ENCODE data around the gene CTIF. TPM values are rescaled to one million over a fixed set of nuclear protein-coding genes. Genes with fewer than 3 reads are reported as not detected.

CTIF gene
- total and polyA plus RNA-seq, 4 donors, result 10.6 to 26.7 (median 12.3) TPM

- no peak for TF ChIP-seq HNF4A (conservative IDR thresholded peaks at IDR 0.05)
- no peak for TF ChIP-seq RAD21 (IDR thresholded peaks at IDR 0.05)
- TF ChIP-seq ATF3 (IDR thresholded peaks at IDR 0.05), result no peak
- TF ChIP-seq REST (IDR thresholded peaks at IDR 0.05), result no peak
- TF ChIP-seq FOXA2 (IDR thresholded peaks at IDR 0.05), result no peak
- TF ChIP-seq FOXA1 (IDR thresholded peaks at IDR 0.05), result no peak
- no peak for TF ChIP-seq ZBTB33 (IDR thresholded peaks at IDR 0.05)
- no peak for TF ChIP-seq RXRA (IDR thresholded peaks at IDR 0.05)
- TF ChIP-seq MAX (IDR thresholded peaks at IDR 0.05), result no peak
- no peak for TF ChIP-seq TAF1 (conservative IDR thresholded peaks at IDR 0.05)
- no peak for TF ChIP-seq YY1 (IDR thresholded peaks at IDR 0.05)
- no peak for TF ChIP-seq NR2F2 (IDR thresholded peaks at IDR 0.05)
- no peak for TF ChIP-seq CTCF (IDR thresholded peaks at IDR 0.05; ENCODE audit: low read depth, low read length, missing input control)
- no peak for TF ChIP-seq JUND (IDR thresholded peaks at IDR 0.05)
- no peak for TF ChIP-seq HNF4G (IDR thresholded peaks at IDR 0.05)
- TF ChIP-seq SP1 (IDR thresholded peaks at IDR 0.05), result no peak
- TF ChIP-seq GABPA (IDR thresholded peaks at IDR 0.05 in 1 of 2, conservative IDR thresholded peaks at IDR 0.05 in 1 of 2), result no peak
- TF ChIP-seq EGR1 (IDR thresholded peaks at IDR 0.05; ENCODE audit: low read depth in 2 of 2), result no peak
These were observed 74.1 kb downstream of the CTIF start for GRCh38 chr18:48612917-48613316.

More at GRCh38 chr18:48612917-48613316, 74.1 kb downstream of the CTIF start:
- Histone ChIP-seq H3K9me3 (ENCODE audit: control insufficient read depth in 4 of 4, low read length in 3 of 4) (no peaks in the 10 kb centered on the region), H3K9ac (ENCODE audit: low read depth in 1 of 2, low read length in 2 of 2) (no peak overlapping the region), H3K4me3 (ENCODE audit: low read depth in 1 of 3, low read length in 3 of 3) (no peak overlapping the region), H3K36me3 (ENCODE audit: control insufficient read depth in 4 of 4, insufficient read depth in 3 of 4, low read depth in 1 of 4, low read length in 3 of 4) (peaks cover 0 to 3% (median 1%) of the 10 kb centered on the region in 4 donors), H3K27ac (ENCODE audit: low read depth in 1 of 2, low read length in 2 of 2) (no peak overlapping the region), H3K4me1 (ENCODE audit: control insufficient read depth in 4 of 4, insufficient read depth in 4 of 4, low read length in 3 of 4) (peaks cover 0 to 6% (median 2%) of the 10 kb centered on the region in 4 donors), H3K27me3 (ENCODE audit: control insufficient read depth in 4 of 4, insufficient read depth in 4 of 4, low read length in 3 of 4) (no peaks in the 10 kb centered on the region)
- no peak for DNase-seq (ENCODE audit: low spot score)
- 72% methylated on average over 4 of the region's 4 CpGs for WGBS

Measured in liver (tissue), 9 donors.